ENCODE data around the gene SETDB2.

GRCh38 chr13:49450105-49450819 is 6.2 kb downstream of the SETDB2 start:
- TF ChIP-seq CTCF (conservative IDR thresholded peaks at IDR 0.05; ENCODE audit: low read depth, low read length), result no peak
- TF ChIP-seq EZH2 (IDR thresholded peaks at IDR 0.05; ENCODE audit: low read length, unreplicated experiment), result no peak
- TF ChIP-seq EZH2phosphoT487 (IDR thresholded peaks at IDR 0.05; ENCODE audit: borderline replicate concordance, low read length), result no peak

Data from PC-3 (cell line).